Activated T-cell treated with anti-CD3 and anti-CD28 coated beads for 4 hours (primary cell): ENCODE data around the gene TMEM131.
A peak's percentile ranks its signal among the peaks of the same experiment; 100 is the strongest.

Source experiments
- DNase-seq: peaks from one replicate; pipeline ENCODE4 v3.0.0-alpha.2; 2020

TMEM131 gene

DNA sequence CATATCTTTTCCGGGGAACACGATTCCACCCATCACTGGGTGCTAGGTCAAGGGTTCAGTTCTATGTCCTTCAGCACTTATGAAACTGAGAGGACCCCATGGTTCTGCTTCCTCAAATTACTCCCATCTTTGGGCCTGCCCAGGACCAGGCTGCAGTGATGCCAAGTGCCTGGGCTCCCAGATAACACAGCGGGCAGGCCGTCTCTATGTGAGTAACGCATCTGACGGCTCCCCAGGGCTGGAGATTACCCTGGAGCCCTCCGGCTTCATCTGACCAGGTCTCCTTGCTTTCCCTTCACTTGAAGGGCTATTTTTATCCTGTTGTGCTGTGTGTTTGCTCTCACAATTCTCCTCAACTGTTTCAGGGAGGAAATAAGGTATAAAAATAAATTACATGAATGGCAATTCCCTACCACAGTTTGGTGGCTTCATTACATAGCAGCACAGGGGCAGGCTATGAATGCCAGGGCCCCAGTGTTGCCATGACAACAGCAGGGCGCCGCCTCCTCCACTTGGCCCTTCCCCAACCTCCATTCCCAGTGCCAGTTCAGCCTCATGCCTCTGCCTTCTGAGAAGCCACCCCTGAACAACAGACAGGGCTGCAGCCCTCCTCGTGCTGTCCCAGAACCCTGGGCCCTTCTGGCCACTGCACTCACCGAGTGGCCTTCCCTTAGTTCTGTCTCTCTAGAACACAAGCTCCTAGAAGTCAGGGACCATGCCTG lies 25.4 kb upstream of the TMEM131 start:
- no peak for DNase-seq

- no peak for DNase-seq
Measured at GRCh38 chr2:98020516-98020915, 24.8 kb upstream of the TMEM131 start.

DNA sequence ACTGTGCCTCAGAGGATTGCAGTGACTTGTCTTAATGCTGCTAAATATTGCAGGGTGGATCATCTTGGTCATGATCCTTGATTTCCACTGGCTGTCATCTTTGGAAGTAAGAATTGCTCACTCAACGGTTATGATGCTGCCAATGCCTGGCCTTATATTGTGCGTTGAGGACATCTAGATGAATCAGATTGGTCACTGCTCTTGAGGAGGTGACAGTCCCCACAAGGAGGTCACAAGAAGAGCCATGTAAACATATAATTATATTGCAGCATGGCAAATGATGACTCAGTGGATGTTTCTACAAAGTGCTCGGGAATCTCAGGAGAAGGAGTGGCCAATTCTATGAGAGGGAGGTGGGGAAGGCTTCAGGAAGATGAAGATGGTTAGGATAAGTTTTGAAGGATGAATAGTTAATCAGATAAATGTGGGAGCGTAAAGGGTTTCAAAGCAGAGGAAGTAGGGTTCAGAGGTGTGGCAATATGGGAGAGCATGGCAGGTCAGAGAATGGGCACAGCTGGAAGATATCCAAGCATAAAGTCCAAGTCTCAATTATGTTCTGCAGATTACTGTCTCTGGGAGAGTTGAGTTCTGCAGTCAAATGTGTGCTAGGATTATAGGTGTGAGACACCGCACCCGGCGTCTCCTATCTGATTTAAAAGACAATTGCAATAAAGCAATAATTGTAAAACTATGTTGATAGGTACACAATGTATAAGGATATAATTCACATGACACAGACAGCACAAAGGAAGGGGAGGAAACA lies 21.3 kb upstream of the TMEM131 start:
- no peak for DNase-seq

DNA sequence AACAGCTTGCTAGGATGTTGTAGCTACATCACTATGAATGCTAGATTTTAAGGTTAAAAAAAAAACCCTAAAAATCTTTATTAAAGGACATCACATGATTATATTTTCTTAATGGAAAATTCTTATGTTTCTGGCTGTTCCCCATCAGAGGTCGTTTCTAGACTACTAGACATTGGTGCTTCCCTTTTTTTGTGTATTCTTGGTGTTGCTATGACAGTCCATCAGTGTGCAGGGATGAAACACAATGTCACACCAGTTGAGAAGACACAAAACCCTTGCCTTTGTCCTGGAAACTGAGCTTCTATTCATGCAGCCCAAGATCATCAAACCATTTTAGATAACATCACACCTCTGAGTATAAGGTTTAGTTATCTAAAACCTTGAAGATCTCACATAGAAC lies 19.9 kb upstream of the TMEM131 start:
- no peak for DNase-seq

DNA sequence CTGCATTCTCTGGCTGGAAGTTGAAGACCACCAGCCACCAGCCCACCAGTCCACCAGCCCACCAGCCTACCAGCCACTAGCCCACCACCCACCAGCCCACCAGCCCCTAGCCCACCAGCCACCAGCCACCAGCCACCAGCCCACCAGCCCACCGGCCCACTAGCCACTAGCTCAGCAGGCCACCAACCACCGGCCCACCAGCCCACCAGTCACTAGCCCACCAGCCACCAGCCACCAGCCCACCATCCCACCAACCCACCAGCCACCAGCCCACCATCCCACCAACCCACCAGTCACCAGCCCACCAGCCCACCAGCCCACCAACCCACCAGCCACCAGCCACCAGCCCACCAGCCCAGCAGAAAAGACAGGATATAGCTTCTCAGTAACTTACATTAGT lies 18.6 kb upstream of the TMEM131 start:
- DNase-seq, result no peak

- no peak for DNase-seq
Measured at GRCh38 chr2:98013407-98014042, 17.8 kb upstream of the TMEM131 start.

DNA sequence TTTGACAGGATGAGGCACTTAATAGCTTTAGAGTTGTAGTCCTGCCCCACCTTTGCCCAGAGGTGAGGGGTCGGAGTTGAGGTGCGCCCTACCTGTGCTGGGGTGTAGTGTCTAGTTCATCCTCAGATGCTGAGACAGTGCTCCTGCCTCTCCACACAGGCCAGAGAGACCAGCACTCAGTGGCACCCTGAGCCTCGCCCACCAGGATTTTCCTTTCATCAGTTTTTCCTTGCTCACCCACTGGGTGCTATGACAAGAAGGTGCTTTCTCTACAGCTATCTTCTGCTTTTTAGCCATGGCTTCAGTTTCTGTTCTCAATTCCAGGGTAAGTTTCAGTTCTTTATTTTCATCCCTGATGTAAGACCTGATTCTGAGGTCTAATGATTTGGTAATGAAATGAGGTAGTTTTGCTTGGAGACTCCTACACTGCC lies 16.8 kb upstream of the TMEM131 start:
- no peak for DNase-seq

DNA sequence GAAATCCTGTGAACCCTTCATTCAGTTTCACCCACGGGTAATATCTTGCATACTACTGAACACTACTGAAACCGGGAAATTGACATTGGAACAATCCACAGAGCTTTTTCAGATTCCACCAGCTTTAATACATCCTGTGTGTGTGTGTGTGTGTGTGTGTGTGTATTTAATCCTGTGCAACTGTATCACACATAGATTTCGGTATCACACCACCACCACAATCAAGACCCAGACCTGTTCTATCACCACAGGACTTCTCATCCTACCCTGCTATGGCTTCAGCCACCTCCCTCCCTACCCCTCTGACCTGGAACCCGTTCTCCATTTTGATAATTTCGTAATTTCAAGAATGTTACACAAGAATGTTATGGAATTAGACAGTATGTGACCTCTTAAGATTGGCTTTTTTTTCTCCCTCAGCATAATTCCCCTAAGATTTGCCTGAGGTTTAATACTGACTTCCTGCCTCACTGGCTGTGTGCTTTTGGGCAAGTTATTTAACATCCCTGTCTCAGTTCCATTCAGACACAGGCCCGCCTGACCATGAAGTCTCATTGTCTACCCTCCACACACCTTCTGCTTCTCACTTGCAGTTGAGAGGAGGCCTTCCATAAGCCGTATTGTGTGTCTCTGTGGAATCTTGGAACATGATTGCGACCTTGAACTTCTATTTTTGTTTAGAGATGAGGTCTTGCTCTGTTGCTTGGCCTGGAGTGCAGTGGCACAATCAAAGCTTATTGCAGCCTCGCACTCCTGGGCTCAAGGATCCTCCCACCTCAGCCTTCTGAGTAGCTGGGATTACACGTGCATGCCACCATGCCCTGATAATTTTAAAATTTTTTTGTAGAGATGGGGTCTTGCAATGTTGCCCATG lies 14.4 kb upstream of the TMEM131 start:
- no peak for DNase-seq

DNA sequence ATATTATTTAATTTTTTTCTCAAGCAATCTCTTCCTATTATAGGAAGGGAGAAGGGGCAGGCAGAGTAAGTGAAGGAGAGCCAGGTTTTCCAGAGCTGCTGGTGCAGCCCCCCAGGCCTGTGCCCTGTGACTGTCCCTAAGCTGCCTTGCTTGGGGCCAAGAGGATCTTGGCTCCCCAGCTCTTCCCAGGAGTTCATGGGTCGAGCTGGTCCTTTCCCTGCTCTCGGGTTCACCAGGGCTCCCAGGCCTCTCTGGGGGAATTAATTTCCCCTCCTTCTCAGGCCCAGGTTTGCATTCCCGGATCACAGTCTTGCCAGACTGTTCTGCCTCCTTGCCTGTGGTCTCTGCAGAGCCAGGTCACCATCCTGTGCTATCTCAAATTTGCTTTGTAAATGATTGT lies 12.7 kb upstream of the TMEM131 start:
- DNase-seq, result no peak

DNA sequence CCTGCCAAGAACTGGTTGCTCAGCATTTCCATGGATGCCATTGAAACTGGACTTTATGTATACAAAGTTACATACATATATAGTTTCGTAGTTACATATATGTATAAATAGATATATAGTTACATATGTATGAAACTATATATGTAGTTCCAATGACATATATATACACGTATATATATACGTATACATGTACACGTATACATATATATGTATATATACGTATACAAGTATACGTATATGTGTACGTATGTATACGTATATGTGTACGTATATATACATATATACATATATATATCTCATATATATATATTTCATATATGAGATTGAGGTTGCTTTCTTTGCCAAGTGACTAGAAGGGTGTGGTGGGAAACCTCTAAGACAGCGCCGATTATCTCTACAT lies 10.6 kb upstream of the TMEM131 start:
- DNase-seq, result no peak

GRCh38 chr2:98004613-98005012 lies 8.9 kb upstream of the TMEM131 start:
- no peak for DNase-seq

DNA sequence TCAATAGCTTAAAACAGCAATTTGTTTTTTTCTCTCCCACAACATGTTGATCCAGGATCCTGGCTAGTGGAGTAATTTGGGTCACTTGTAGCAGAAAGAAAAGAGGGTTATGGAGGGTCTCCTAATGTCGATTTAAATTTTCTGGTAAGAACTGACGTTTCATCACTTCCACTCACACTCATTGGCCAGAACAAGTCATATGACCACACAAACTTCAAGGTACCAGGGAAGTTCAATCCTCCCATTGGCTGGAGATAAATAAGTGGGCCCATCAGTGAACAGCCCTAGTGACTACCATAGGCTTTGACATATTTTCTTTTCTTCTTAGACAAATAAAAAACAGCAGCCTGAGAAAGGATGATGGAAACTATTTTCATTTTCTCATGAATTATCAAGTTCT lies 8.3 kb upstream of the TMEM131 start:
- no peak for DNase-seq

DNA sequence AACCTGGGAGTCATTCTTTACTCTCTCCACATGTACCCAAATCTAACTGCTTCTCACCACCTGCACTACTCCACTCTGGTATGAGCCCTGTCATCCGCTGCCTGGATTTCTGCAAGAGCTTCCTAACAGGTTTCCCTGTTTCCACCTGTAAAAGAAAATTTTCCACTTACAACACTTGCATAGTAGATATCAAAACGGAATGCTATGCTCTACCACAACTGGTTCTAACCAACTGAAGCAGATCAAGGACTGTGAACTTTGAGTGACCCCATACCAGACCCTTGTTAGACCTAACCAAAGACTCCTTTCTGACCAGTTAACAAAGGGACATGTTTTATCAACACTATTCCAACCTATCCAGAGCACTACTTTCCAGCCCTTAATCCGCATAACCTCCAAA lies 3.8 kb upstream of the TMEM131 start:
- DNase-seq, result no peak

GRCh38 chr2:97998431-97999005 lies 2.8 kb upstream of the TMEM131 start:
- no peak for DNase-seq

GRCh38 chr2:97997784-97998392 lies 2.1 kb upstream of the TMEM131 start:
- DNase-seq, result no peak

DNA sequence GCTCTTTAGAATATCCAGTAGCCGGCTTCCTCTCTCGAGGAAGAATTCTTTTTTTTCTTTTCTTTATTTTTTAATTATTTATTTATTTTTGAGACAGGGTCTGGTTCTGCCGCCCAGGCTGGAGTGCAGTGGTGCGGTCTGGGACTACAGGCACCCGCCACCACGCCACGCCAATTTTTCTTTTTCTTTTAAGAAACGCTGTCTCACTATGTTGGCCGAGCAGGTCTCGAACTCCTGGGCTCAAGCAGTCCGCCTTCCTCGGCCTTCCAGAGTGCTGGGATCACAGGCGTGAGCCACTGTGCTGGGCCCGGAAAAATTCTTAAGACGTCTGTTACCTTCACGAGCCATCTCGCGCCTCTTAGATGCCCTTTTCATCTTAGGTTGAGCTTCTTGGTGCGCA lies 931 bp upstream of the TMEM131 start:
- DNase-seq, result no peak

DNA sequence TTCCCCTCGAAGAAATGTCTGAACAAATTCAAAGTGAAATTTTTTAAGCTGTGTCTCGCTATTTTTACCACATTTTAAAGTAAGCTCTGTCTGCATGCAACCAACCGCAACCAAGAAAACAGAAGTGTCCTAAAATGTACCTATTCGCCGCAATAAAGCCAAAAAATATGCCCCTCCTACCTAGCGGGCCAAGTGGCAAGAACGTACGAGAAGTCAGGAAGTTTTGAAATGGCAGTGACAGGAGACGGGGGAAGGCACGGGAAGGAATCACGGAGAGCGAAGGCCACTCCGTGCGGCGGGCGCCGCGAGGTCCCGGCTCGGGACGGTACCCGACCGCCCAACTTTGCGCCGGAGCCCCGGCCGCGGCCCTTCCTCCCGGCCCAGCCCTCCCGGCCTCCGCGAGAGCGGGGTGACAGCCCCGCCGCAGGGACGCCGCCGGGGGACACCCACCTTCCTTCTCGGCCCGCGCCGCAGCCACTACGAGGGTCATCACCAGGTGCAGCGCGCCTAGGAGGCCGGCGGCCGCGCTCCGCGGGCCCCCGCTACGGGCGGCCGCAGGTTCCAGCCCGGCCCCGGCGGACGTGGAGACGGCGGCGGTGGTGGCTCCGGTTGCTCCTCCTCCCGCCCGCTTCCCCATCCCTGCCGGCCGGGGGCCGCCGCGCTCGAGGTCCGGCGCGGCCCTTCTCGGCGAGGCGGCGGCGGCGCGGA lies 568 bp downstream of the TMEM131 start:
- peak; percentile 17 for DNase-seq

DNA sequence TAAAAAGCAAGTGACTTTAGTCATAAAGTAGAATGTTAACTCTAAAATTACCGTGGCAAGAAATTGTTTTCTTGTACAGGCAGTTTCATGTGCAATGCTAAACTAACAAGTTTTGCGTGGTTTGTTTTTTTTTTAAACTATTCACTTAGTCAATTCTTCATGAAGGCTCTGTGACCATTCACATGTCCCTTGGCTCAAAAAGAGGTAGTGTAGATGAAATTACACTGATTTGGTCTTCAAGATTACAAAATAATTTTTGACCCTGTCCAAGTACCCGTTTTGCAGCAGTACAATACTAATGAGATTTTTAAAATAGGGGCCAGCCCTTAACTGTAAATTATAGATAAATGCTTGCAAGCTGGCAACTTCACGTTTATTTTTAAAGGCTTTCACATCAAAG lies 1.3 kb downstream of the TMEM131 start:
- DNase-seq, result no peak

DNA sequence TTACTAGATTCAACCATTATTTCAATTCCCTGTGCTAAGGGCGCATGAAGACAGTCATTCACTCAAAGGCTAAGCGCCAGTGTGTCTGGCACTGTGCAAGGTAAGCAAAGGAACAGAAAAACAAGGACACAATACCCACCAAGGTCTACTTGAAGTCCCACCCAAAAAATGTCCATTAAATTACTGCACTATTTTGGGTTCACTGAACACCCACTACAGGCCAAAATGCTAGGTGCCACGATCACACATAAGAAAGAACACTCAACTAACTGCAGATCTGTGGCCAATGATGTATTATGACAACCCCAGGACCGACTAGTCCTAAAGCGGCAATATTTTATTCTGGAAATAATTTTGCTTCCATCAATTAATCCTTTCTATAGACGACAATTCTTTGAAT lies 1.8 kb downstream of the TMEM131 start:
- DNase-seq, result no peak

DNA sequence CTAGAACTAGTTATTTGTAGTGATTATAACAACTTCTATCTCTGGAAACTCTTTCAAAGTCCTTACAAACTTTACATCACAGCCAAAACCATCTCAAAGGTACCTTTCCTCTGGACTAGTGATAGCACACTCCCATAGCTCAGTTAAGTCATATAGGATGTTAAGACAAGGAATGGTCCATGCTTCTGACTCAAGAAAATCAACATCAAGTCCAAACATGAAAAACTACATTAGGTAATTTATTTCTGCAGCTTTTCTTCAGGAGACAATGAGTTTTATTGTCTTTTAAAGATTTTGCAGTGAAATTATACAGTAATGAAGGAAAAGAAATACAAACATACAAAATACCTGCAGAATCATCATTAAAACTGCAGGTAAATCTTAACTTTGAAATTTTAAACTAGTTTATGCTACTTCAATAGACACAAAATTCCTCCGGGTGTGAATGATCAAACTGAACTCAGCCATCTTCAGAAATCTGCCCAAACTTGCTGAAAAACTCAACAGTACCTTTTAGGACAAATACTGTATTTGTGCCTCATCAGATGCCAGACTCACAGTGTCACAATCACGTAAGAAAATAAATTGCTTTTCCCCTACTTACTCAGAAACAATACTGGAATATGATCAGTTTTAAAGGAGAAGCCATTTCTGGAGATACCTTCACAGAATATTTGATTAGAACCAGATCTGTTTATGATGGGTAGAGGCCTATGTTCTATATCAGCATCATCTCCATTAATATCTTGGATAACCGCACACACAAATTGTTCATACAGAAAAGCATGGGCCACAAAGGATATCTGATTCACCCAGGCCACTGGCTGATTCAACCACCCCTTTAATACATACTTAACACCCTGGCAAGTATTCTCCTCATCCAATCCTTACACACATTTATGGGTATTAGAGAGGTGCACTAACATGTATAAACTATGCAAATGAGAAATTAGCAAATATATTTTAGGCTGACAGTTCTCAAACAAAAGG lies 2.6 kb downstream of the TMEM131 start:
- no peak for DNase-seq
